NCI-H1105 (cell line): ENCODE measurements around the gene GLTPD2.
A peak's percentile ranks its signal among the peaks of the same experiment; 100 is the strongest.

Experiments
- DNase-seq: peaks from one replicate; lab custom pipeline; 2025; lab: John Stamatoyannopoulos, UW

Gene GLTPD2

GRCh38 chr17:4771519-4772234 is 17.1 kb upstream of the GLTPD2 start, which contains the start of gene TM4SF5:
Gene TM4SF5 (plus strand): TSS chr17:4771886. CDS start chr17:4771923, 37 bp downstream.
- DNase-seq: peak; percentile 22

- no peak for DNase-seq
These were observed 16.5 kb upstream of the GLTPD2 start for GRCh38 chr17:4772235-4772613.

DNA sequence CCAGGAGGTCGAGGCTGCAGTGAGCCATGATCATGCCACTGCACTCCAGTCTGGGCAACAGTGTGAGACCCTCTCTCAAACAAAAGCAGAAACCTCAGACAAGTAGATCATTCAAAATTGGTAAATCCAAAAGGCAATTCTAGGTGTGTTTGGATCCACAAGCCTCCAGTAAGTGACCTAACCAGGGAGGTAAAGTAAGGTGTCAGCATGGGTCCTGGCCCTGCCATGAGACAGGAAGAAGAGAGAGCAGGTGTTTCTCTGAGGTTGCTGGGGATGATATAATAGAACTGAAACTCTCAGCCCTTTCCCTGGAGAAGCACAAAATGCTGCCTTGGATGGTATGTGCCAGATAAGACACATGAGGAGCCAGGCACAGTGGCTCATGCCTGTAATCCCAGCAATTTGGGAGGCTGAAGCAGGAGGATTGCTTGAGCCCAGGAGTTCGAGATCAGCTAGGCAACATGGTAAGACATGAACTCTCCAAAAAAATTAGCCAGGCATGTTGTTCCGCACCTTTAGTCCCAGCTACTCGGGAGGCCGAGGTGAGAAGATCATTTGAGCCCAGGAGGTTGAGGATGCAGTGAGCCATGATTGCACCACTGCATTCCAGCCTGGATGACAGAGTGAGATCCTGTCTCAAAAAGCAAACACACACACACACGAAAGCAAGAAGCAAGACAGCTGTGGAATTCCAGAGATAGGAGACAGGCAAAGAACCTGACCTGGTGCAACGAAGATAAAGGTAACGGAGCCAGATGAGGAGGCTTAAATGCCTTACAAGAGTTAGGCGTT is 10.6 kb upstream of the GLTPD2 start:
- DNase-seq: no peak

DNA sequence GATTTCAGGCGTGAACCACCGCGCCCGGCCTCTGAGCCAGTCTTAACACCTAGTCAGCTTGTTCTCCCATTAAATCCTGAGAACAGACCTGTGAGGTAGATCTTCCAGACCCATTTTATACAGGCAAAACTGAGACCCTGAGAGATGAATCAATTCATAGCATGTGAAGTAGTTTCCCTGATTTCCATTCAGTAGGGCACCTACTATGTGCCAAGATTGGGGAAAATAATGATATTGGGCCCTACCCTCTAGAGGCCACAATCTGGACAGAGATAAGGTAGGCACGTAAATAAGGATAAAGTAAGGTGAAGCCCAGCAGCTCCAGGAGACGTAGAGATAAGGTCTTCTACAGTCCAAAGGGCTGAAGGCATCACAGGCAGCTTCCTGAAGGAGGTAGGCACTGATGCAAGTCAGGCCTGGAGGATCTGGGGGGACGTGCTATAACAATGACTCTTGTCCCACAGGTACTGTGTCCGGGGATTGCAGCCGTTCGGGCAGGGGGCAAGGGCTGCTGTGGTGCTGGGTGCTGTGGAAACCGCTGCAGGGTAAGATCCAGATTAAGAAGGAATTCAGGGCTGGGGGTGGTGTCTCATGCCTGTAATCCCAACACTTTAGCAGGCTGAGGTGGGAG is 8.3 kb upstream of the GLTPD2 start:
- no peak for DNase-seq

GRCh38 chr17:4782652-4783051 is 6.1 kb upstream of the GLTPD2 start:
- DNase-seq: no peak

- DNase-seq: peak; percentile 15
These were observed 3.3 kb upstream of the GLTPD2 start for GRCh38 chr17:4785311-4786105.

DNA sequence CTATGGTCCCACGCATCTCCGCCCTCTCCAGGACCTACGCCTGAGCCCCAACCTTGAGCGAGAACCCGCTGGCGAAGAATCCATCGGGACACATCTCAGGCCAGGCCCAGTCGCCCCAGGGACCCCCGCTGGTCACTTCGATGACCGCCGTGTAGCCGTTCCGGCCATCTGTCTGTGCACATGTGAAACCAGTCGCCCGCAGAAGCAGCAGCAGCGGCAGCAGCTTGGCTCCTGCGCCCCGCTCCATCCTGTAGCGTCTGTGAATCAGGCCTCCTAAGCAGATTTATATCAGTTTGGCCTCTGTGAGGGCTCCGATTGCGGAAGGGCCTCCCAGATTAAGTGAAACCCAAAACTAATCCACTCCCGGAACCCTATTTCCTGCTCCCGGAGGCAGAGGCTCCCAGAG is 2.7 kb upstream of the GLTPD2 start, which contains the start of gene VMO1:
TSS of gene VMO1 (minus strand) at position 259 of the 406 bp plus-strand sequence. CDS start at position 247, 12 bp downstream.
- no peak for DNase-seq

GRCh38 chr17:4786516-4786915 is 2.2 kb upstream of the GLTPD2 start:
- DNase-seq: no peak

- DNase-seq: no peak
These were observed 481 bp upstream of the GLTPD2 start for GRCh38 chr17:4788159-4788806.

DNA sequence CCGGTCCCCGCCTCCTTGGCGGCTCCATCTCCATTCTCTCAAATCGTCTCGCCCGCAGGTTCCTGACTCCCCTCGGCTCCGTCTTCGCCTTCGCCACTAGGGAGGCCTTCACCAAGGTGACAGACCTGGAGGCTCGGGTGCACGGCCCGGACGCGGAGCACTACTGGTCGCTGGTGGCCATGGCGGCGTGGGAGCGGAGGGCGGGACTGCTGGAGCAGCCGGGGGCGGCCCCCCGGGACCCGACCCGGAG is 862 bp downstream of the GLTPD2 start:
- no peak for DNase-seq

- DNase-seq: peak; percentile 80
These were observed 1.4 kb downstream of the GLTPD2 start for GRCh38 chr17:4789951-4790704.

DNA sequence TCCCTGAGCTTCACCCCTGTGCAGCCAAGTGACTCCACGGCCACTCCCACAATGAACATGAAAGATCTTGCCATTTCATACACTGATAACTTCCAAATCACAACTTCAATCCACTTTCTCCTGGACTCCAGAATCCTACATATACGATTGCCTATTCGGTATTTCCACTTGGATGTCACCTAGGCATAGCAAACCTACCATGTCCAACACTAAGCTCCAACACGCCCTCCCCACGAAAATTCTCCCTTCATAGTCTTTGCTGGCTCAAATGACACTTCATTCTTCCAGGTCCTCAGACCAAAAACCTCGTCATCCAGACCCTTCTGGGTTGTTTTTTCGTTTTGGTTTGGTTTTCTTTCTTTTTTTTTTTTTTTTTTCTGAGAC is 1.9 kb downstream of the GLTPD2 start:
- no peak for DNase-seq

DNA sequence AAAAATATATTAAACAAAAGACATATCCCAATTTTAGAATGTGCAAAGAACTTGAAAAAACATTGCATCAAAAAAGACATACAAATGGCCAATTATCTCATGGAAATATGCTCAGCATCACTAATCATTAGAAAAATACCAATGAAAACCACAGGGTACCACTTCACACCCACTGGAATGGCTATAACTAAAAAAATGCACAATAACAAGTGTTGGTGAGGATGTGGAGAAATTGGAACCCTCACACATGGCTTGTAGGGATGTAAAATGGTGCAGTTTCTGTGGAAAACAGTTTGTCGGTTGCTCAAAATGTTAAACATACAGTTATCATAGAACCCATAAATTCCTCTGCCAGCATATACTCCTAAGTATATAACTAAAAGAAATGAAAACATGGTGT is 6.4 kb downstream of the GLTPD2 start:
- no peak for DNase-seq

DNA sequence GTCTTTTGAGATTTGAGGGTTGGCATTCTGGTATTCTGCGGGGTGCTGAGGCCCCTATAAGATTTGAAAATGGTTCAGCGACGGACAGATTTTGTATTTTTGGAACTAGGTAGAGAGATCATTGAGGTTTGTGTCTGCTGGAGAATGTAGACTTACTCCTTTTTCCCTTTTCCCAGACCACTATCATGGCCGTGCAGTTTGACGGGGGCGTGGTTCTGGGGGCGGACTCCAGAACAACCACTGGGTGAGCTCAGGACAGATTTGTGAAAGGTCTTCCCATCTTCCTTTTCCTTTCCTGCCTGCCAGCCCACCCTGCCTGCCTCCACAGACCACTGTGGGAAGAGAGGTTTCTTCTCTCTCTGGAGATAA is 7.8 kb downstream of the GLTPD2 start:
- DNase-seq: peak; percentile 21

GRCh38 chr17:4800462-4801196 is 11.9 kb downstream of the GLTPD2 start:
- DNase-seq: no peak

- DNase-seq: no peak
These were observed 13.5 kb downstream of the GLTPD2 start, which contains the start of gene C17orf114 for GRCh38 chr17:4802228-4802627. Gene C17orf114 (minus strand): TSS chr17:4802328.

GRCh38 chr17:4806456-4806776 is 17.7 kb downstream of the GLTPD2 start:
- no peak for DNase-seq

DNA sequence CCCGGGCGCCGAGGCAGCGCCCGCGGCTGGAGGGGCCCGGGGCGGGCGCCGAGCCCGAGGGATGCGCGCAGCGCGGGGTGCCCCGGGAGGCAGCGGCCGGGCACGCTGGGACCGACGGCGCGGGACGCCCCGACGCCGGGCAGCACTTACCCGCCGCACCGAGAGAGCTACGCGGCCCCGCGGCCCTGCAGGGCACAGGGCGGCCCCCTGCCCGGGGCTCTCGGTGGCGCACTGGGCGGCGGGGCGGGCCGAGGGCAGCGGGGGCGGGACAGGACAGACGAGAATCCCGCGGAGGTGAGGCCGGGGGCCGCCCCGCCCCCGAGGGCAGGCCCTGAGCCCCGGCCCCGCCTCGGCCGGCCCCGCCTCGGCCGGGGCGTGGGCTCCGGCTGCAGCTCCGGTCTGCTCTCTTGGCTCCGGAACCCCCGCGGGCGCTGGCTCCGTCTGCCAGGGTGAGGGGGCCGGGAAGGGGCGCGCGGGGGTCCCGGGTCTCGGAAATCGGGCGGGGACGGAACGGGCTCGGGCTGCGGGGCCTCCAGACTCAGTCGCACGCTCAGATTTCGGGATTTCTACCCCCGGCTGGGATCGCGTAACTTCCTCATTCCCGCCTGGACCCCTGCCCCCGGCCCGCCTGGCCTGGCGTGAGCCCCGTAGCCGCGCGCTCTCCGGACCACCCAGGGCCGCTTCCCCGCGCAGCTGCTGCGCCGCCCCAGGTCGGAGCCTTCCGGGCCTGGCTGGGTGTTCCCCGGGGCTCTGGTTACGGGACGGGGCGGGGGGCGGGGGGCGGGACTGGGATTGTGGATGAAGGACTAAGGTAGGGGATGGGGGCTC is 18.2 kb downstream of the GLTPD2 start, which contains the start of gene PLD2:
TSS of gene PLD2 (plus strand) at position 376 of the 828 bp plus-strand sequence. CDS start 621 bp downstream, outside the sequence.
- peak; percentile 85 for DNase-seq

DNA sequence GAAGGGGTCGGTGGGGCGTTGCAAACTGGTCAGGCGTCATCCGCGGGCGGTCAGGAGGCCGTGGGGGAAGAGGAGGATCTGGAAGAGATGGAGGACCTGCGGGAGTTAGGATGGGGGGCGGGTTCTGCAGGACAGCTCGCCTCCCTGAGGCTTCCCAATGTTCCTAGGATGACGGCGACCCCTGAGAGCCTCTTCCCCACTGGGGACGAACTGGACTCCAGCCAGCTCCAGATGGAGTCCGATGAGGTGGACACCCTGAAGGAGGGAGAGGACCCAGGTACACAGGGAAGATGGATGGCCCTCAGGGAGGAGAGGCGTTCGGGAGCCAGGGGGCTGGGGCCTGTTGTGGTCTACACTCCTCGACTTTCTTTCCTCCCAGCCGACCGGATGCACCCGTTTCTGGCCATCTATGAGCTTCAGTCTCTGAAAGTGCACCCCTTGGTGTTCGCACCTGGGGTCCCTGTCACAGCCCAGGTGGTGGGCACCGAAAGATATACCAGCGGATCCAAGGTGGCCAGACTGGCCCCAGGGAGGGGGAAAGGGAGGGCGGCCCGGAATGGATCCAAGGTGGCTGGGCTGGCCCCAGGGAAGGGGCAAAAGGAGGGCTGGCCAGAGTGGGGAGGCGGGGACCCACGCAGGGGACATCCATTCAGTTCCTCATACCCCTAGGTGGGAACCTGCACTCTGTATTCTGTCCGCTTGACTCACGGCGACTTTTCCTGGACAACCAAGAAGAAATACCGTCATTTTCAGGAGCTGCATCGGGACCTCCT is 19.0 kb downstream of the GLTPD2 start:
- no peak for DNase-seq
